ENCODE data around the gene IFFO2. TPM values are rescaled to one million over a fixed set of nuclear protein-coding genes. Genes with fewer than 3 reads are reported as not detected.

Gene IFFO2
- total RNA-seq, 1 donor from 2014 or later = 6.8 TPM

DNA sequence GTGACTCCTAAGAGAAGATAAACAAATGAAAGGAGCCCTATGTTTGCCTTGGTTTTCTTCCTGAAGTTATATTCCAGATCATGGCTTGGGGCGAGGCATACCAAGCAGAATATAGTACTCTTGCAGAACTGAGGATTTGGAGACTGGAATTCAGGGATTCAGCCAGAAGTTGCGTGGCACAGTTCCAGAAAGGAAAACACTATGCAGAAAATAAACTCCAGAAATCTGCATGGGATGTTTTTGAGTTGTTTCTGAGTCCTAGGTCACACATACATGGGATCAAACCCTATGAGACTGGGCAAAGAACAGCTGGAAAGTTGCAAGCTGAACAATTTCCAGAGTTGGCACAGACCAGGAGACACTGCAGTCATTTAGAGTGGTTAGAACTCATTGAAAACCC is 42.9 kb upstream of the IFFO2 start:
- Mint-ChIP-seq H3K4me1 (ENCODE audit: unreplicated experiment) (peaks cover 7% of the 10 kb centered on the region), H3K9me3 (ENCODE audit: unreplicated experiment) (peaks cover 21% of the 10 kb centered on the region), H3K4me3 (ENCODE audit: unreplicated experiment) (no peak overlapping the region), H3K27me3 (ENCODE audit: unreplicated experiment) (peaks cover 4% of the 10 kb centered on the region), H3K36me3 (ENCODE audit: unreplicated experiment) (peaks cover 2% of the 10 kb centered on the region), H3K27ac (ENCODE audit: unreplicated experiment) (peak overlapping the region; percentile 68)
- peak; percentile 56 for DNase-seq (ENCODE audit: extremely low spot score, unreplicated experiment)
- TF ChIP-seq, protein P1, sequence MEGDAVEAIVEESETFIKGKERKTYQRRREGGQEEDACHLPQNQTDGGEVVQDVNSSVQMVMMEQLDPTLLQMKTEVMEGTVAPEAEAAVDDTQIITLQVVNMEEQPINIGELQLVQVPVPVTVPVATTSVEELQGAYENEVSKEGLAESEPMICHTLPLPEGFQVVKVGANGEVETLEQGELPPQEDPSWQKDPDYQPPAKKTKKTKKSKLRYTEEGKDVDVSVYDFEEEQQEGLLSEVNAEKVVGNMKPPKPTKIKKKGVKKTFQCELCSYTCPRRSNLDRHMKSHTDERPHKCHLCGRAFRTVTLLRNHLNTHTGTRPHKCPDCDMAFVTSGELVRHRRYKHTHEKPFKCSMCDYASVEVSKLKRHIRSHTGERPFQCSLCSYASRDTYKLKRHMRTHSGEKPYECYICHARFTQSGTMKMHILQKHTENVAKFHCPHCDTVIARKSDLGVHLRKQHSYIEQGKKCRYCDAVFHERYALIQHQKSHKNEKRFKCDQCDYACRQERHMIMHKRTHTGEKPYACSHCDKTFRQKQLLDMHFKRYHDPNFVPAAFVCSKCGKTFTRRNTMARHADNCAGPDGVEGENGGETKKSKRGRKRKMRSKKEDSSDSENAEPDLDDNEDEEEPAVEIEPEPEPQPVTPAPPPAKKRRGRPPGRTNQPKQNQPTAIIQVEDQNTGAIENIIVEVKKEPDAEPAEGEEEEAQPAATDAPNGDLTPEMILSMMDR (IDR thresholded peaks at IDR 0.05) = no peak

GRCh38 chr1:18998016-18998724 is 41.7 kb upstream of the IFFO2 start:
- Mint-ChIP-seq H3K36me3 (ENCODE audit: unreplicated experiment) (peaks cover 2% of the 10 kb centered on the region), H3K27ac (ENCODE audit: unreplicated experiment) (no peak overlapping the region), H3K4me1 (ENCODE audit: unreplicated experiment) (peaks cover 7% of the 10 kb centered on the region), H3K27me3 (ENCODE audit: unreplicated experiment) (peaks cover 2% of the 10 kb centered on the region), H3K9me3 (ENCODE audit: unreplicated experiment) (peaks cover 20% of the 10 kb centered on the region), H3K4me3 (ENCODE audit: unreplicated experiment) (no peak overlapping the region)
- DNase-seq (ENCODE audit: extremely low spot score, unreplicated experiment) = no peak
- TF ChIP-seq, protein P1 (IDR thresholded peaks at IDR 0.05) = no peak

GRCh38 chr1:18997508-18997907 is 41.0 kb upstream of the IFFO2 start:
- Mint-ChIP-seq H3K27ac (ENCODE audit: unreplicated experiment) (no peak overlapping the region), H3K27me3 (ENCODE audit: unreplicated experiment) (no peaks in the 10 kb centered on the region)

DNA sequence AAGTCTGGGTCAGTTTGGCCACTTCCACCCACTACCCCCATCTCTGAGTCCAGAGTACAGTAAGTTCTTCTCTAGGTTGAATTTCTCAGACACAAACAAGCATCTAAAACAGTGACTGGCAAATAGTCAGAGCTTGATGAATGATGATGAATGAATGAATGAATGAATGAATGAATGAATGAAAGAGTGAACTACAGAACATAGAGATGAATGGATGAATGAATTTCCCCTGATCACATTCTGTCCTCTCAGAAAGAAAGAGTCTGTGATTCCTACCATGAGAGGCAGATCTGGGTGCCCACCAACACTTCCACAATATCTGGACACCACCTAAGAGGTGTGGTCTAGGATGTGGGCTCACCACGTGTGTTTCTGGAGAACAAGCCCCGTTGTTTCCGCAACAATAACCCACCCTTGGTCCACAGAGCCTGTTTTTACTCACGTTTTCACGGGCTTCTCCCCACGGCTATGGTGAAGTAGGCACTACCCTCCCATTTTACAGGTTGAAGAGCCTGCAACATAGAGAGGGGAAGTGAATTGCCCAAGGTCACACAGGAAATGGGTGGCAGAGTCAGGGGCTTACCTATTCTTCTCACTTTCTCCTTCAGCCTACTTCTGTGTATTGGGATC is 40.2 kb upstream of the IFFO2 start:
- no peak for DNase-seq (ENCODE audit: extremely low spot score, unreplicated experiment)
- Mint-ChIP-seq H3K4me3 (ENCODE audit: unreplicated experiment) (no peak overlapping the region), H3K9me3 (ENCODE audit: unreplicated experiment) (peaks cover 17% of the 10 kb centered on the region), H3K27ac (ENCODE audit: unreplicated experiment) (no peak overlapping the region), H3K4me1 (ENCODE audit: unreplicated experiment) (peaks cover 7% of the 10 kb centered on the region), H3K27me3 (ENCODE audit: unreplicated experiment) (no peaks in the 10 kb centered on the region), H3K36me3 (ENCODE audit: unreplicated experiment) (peaks cover 2% of the 10 kb centered on the region)
- TF ChIP-seq, protein P1 (IDR thresholded peaks at IDR 0.05) = no peak

More at GRCh38 chr1:18997508-18997907, 41.0 kb upstream of the IFFO2 start:
- no peak for DNase-seq (ENCODE audit: extremely low spot score, unreplicated experiment)
- peaks cover 2% of the 10 kb centered on the region for H3K36me3 Mint-ChIP-seq (ENCODE audit: unreplicated experiment)
- peaks cover 17% of the 10 kb centered on the region for H3K9me3 Mint-ChIP-seq (ENCODE audit: unreplicated experiment)
- peaks cover 7% of the 10 kb centered on the region for H3K4me1 Mint-ChIP-seq (ENCODE audit: unreplicated experiment)
- TF ChIP-seq, protein P1 (IDR thresholded peaks at IDR 0.05) = no peak
- H3K4me3 Mint-ChIP-seq (ENCODE audit: unreplicated experiment) = no peak overlapping the region

- no peaks in the 10 kb centered on the region for H3K27me3 Mint-ChIP-seq (ENCODE audit: unreplicated experiment)
- no peak overlapping the region for H3K4me3 Mint-ChIP-seq (ENCODE audit: unreplicated experiment)
- DNase-seq (ENCODE audit: extremely low spot score, unreplicated experiment) = no peak
- peaks cover 5% of the 10 kb centered on the region for H3K4me1 Mint-ChIP-seq (ENCODE audit: unreplicated experiment)
- no peaks in the 10 kb centered on the region for H3K9me3 Mint-ChIP-seq (ENCODE audit: unreplicated experiment)
- H3K27ac Mint-ChIP-seq (ENCODE audit: unreplicated experiment) = no peak overlapping the region
- H3K36me3 Mint-ChIP-seq (ENCODE audit: unreplicated experiment) = no peaks in the 10 kb centered on the region
- TF ChIP-seq, protein P1 (IDR thresholded peaks at IDR 0.05) = no peak
These were observed 37.9 kb upstream of the IFFO2 start for GRCh38 chr1:18994381-18994780.
